GM21526 (cell line): Measurements from ENCODE around the gene ACSS2.
A peak's percentile ranks its signal among the peaks of the same experiment; 100 is the strongest.

Source experiments
- ATAC-seq: cut with Tn5 transposase; IDR thresholded peaks from one replicate; pipeline ENCODE4 v1.9.1; 2021; ENCODE audit warnings: moderate library complexity; ENCODE audit not compliant: unreplicated experiment, low FRiP score

The ACSS2 gene

DNA sequence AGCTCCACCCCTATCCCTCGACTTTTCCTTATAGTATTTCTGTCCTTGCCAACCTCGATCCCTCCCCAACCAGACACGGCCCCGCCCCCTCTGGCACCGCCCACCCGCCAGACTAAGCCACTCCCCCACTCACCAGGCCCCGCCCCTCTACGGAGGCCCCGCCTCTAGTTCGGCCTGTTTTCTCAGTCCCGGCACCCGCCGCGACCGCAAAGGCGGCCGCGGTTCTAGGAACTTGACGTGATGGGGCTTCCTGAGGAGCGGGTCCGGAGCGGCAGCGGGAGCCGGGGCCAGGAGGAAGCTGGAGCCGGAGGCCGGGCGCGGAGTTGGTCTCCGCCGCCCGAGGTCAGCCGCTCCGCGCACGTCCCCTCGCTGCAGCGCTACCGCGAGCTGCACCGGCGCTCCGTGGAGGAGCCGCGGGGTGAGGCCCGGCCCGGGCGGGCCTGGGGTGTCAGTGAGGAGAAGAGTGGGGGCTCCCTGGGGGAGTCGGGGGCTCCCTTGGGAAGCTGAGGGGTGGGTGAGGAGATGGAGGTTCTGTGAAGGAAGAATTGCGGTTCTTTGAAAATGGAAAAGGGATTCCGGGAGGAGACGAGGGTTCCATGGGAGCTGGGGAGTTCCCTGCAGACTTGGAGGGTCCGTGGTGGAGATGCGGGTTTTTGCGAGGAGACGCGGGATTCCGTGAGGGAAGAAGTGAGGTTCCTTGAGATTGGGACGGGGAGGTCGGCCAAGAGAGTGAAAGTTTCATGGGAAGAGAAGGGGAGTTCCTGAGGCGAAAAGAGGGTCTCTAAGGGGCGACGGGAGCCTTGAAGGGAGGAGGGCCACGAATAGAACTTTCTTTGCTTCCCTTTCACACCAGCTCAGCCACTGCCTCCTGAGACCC lies at the start of gene ACSS2:
Gene ACSS2 (plus strand): TSS at position 207 of the 877 bp plus-strand sequence. CDS start 34 bp downstream, at position 241.
- ATAC-seq: peak; percentile 46

GRCh38 chr20:34829191-34829590 lies 47.2 kb upstream of the ACSS2 start:
- no peak for ATAC-seq

GRCh38 chr20:34831936-34832335 lies 44.5 kb upstream of the ACSS2 start:
- no peak for ATAC-seq

DNA sequence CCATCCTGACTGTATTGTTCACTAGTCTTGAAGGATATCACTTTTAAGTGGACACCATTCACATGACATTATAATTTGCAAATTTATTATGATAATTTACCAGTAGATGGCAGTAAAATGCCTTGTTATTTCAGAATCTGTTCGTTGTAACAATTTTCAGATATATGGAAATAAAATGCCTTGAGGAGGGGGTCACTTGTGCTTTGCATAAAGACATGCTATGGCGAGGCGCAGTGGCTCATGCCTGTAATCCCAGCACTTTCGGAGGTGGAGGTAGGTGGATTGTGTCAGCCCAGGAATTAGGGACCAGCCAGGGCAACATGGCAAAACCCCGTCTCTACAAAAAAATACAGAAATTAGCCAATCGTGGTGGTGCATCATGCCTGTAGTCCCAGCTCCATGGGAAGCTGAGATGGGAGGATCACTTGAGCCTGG lies 41.9 kb upstream of the ACSS2 start:
- no peak for ATAC-seq

GRCh38 chr20:34842143-34842542 lies 34.3 kb upstream of the ACSS2 start:
- ATAC-seq: no peak

GRCh38 chr20:34843421-34843820 lies 33.0 kb upstream of the ACSS2 start:
- ATAC-seq: no peak

GRCh38 chr20:34848597-34848996 lies 27.8 kb upstream of the ACSS2 start:
- no peak for ATAC-seq

DNA sequence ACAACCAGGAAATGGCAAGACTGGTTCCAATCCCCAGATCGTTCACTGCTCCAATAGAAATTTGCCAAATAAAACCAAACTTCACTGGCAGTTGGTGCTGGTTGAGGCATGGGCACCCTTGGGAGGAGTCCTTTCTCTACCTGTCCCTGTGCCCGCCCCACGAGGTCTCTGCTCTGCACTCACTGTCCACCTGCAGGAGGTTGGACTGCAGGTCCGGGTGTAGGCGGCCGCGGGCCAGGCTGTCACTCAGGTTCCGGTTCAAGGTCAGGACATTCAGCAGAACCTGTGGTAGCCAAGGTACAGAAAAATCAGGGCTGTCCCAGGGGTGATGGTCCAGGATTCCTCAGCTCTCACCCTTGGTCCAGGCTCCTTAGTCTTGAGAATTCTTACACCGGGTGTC lies 26.6 kb upstream of the ACSS2 start:
- no peak for ATAC-seq

DNA sequence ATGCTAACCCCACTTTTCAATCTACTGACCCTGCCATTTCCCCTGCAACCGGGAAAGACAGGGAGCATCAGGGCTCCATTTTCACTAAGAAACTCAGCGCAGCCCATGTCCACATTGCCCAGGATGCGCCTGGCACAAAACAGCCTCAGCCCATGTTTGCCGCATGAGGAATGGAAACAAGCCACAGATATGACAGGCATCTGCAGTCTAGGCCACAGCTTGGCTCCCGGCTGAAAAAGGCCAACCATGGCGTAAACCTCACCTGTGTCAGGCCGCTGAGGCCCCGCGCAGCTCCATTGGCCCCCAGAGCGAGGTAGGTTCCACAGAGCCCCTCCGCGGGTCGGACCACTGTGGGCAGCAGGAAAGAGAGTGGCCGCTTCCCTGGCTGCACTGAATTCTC lies 25.4 kb upstream of the ACSS2 start:
- ATAC-seq: no peak

GRCh38 chr20:34852298-34852697 lies 24.1 kb upstream of the ACSS2 start:
- ATAC-seq: no peak

GRCh38 chr20:34859367-34859766 lies 17.0 kb upstream of the ACSS2 start:
- no peak for ATAC-seq

GRCh38 chr20:34859826-34860545 lies 16.4 kb upstream of the ACSS2 start:
- no peak for ATAC-seq

GRCh38 chr20:34861386-34862084 lies 14.9 kb upstream of the ACSS2 start:
- ATAC-seq: no peak

GRCh38 chr20:34862724-34863123 lies 13.7 kb upstream of the ACSS2 start:
- no peak for ATAC-seq

DNA sequence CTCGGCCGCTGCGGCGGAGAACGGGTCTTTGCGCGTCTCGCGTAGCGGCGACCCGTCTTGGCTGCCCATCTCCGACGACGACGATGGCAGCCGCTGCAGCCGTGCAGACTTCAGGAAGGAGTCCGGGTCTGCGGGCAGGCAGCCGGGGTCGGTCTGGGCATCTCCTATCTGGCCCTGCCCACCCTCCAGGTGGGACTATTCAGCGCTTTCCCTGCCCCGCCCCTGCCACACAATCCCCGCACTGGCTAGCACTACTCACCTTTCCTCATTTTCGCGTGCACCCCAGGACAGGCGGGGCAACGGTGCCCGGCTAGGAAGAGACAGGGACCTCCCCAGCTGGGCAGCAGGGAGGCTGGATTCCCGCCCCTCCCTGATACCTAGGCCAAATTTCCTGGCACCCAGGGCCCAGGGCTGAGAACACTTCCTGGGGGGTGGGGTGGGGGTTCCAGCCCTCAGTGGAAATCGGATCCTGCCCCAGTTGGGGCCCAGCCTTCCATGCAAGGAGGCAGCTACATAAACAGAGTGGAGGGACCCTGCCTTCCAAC lies 12.9 kb upstream of the ACSS2 start:
- ATAC-seq: no peak

GRCh38 chr20:34864216-34864615 lies 12.2 kb upstream of the ACSS2 start:
- no peak for ATAC-seq

DNA sequence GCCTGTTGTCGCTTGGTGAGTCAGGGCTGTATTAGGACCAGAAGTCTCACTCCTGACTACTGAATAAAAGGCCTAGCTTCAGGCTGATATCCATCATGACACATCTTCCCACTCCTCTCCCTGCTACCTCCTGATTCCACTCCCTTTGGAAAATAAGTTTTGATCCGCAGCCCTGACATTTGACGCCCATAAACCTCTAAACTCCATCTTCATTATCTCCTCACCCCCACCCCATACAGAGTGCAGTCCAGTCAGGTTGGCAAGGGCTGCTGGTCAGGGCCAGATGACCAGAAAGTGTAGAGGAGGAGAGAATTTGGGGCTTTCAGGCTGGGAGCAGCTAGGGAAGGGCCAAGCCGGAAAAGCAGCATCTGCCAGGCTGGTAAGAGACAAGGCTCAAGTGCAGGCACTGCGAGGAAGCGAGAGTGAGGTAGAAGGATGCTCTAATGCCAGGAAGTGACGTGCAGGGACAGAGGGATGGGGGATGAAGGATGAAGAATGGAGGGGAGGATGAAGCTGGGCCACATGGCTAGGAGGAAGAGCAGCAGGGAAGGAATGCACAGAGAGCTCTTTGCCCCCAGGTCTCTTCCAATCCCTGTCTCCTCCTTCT lies 5.0 kb upstream of the ACSS2 start:
- ATAC-seq: no peak

DNA sequence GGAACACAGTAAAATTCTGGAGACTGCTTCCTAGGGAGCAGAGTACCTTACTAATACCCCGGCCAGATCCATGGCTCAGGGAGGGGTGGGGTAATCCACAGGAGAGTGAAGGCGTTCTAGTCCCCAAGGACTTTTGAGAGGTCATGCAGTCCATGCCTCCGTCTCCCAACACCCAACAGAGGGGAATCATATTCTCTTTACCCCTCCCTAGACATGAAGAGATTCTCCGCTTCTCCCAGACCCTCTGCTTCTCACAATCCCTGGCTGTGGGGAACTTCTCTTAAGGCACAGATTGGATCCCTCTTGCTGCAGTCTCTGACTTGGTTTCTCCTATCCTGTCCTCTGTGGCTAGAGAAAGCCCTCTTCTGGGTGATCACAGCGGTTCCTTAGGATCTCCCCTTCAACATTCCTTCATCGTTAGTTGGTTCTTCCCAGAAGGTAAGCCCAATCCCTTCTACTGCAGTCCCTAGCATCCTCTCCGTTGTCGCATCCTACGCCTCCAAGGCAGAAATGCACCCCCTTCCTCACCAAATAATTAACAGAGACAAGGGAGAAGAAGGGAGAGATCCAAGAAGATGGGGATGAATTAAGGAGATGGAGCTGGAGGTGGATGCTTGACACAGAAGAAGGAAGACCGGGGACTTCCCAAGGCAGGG lies 4.3 kb upstream of the ACSS2 start:
- ATAC-seq: no peak

DNA sequence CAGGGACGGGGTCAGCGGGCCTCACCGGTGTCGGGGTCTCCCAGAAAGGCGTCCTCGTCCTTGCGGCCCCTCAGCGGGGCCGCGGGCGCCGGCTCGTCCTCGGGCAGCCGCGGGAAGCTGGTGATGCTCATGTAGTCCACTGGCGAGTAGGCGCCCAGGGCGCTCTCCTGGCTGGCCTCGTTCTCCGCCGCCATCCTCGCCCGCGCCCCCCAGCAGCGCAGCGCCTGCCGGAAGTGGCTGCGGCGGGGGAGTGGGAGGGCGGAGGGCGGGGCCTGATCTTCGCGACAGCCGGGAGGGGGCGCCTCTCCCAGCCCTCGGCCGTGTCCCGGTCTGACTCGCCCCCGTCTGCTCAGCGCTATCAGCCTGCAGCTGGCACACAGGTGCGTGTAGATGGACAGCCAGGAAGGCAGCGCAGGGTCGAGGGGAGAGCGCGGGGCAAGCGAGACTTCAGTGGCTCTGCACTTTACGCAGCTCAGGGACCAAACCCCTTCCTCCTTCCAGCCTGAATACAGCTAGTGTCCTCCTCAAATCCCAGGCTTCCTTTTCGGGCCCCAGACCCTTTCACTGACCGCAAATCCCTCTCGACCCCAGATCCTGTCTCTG lies 3.7 kb upstream of the ACSS2 start, which contains the start of gene GGT7:
Gene GGT7 (minus strand): TSS at position 235 of the 603 bp plus-strand sequence. CDS start 41 bp downstream, at position 194.
- peak; percentile 40 for ATAC-seq
